Transverse colon (tissue), 4 donors: ENCODE data around the gene IL16. TPM values are rescaled to one million over a fixed set of nuclear protein-coding genes. Genes with fewer than 3 reads are reported as not detected.

Source experiments
- DNase-seq: peaks from one replicate; pipeline ENCODE4 v3.0.0-alpha.2; 2019
- H3K27ac ChIP-seq, 4 donors: fragments of 200-600 bp; sonication (generic); 2 replicates each; pipeline ENCODE4 v1.5.1; 2016 to 2018; ENCODE audit warnings: inconsistent platforms in 4 of 4
- H3K27me3 ChIP-seq: fragments of 200-600 bp; sonication (generic); 2 replicates; pipeline ENCODE4 v1.5.1; 2017; ENCODE audit warnings: inconsistent platforms
- H3K36me3 ChIP-seq, 4 donors: fragments of 200-600 bp; sonication (generic); 2 replicates each; pipeline ENCODE4 v1.5.1; 2017 to 2019; ENCODE audit warnings: inconsistent platforms in 4 of 4
- H3K4me1 ChIP-seq, 4 donors: fragments of 200-600 bp; sonication (generic); 2 replicates each; pipeline ENCODE4 v1.5.1; 2017 to 2020; ENCODE audit warnings: inconsistent platforms in 4 of 4
- H3K4me3 ChIP-seq, 4 donors: fragments of 200-600 bp; sonication (generic); 1 replicate in 1 of 4; 2 replicates in 3 of 4; pipeline versions ENCODE4 v1.5.1 to v1.6.1; 2017 to 2019; ENCODE audit warnings: inconsistent platforms in 4 of 4
- H3K9me3 ChIP-seq, 2 donors: fragments of 200-600 bp; sonication (generic); 2 replicates each; pipeline ENCODE4 v1.5.1; 2017 to 2019; ENCODE audit warnings: inconsistent platforms in 2 of 2
- CTCF ChIP-seq, 5 experiments: fragments of 200-600 bp in 3 of 5; fragments of 450-650 bp in 2 of 5; sonication (generic) in 3 of 5; IDR thresholded peaks; 1 replicate in 2 of 5; 2 replicates in 3 of 5; pipeline ENCODE4 v1.5.1; 2016 to 2017; ENCODE audit warnings: antibody characterized with exemption in 5 of 5, inconsistent platforms in 3 of 5, mild to moderate bottlenecking in 2 of 5, moderate library complexity in 1 of 5
- EP300 ChIP-seq: sonication (generic); formaldehyde crosslinking; IDR thresholded peaks from one replicate; pipeline ENCODE4 v1.6.1; 2017; ENCODE audit warnings: antibody characterized with exemption, low read depth
- POLR2A ChIP-seq: fragments of 450-650 bp; IDR thresholded peaks from one replicate; pipeline ENCODE4 v1.6.1; 2016; ENCODE audit warnings: antibody characterized with exemption, mild to moderate bottlenecking, moderate library complexity
- POLR2AphosphoS5 ChIP-seq, 3 donors: sonication (generic); formaldehyde crosslinking; IDR thresholded peaks; one replicate each; pipeline ENCODE4 v1.6.1; 2016; ENCODE audit warnings: antibody characterized with exemption in 3 of 3
- WGBS, 2 donors: methylation state at CpG; one replicate each; pipeline ENCODE4 v1.1.5; 2018; ENCODE audit warnings: low coverage in 1 of 2; 5-methylcytosine and 5-hydroxymethylcytosine counted together
- in situ Hi-C, 4 donors: fragments of 200-750 bp; cut with MboI; loops; one replicate each; pipeline versions ENCODE4 v1.15.0 to v1.15.1; 2017; ENCODE audit warnings: low sequenced_read_pairs in 3 of 4, low pct_ligation_motif_present in 1 of 4, low pct_unique_long_range_greater_than_20kb in 1 of 4
- intact Hi-C: fragments of 100-400 bp; cut with DNase I; formaldehyde crosslinking; loops from one replicate; pipeline ENCODE4 v1.15.1; 2023; ENCODE audit warnings: low total_unique reads
- total RNA-seq, 4 donors: library from RNA; depleted of rRNA; stranded (reverse); fragments of >200 nt; gene quantifications; one replicate each; pipeline ENCODE4 v1.1.0, GENCODE V29; 2016

Gene IL16
- total RNA-seq, 4 donors from 2014 or later, result 5.2 to 40.0 (median 22.3) TPM

GRCh38 chr15:81242778-81243177 is 46.1 kb downstream of the IL16 start:
- Histone ChIP-seq H3K36me3 (no peaks in the 10 kb centered on the region), H3K4me1 (no peaks in the 10 kb centered on the region), H3K27ac (no peak overlapping the region), H3K4me3 (no peak overlapping the region), H3K27me3 (no peaks in the 10 kb centered on the region), H3K9me3 (peaks cover 0 to 7% of the 10 kb centered on the region in 2 donors)
- intact Hi-C loops, result no loop called here
- TF ChIP-seq EP300 (no peak), POLR2AphosphoS5 (IDR thresholded peaks at IDR 0.05) (no peak), CTCF (IDR thresholded peaks at IDR 0.05) (no peak), POLR2A (no peak)
- DNase-seq, result no peak
- in situ Hi-C loops, result no loop called here
- WGBS, 2 donors, result 47 to 52% methylated on average over 1 of the region's 1 CpG

- intact Hi-C loops, result no loop called here
- H3K27me3 ChIP-seq, result no peaks in the 10 kb centered on the region
- H3K4me3 ChIP-seq, result no peak overlapping the region
- no peak overlapping the region for H3K27ac ChIP-seq
- no peak for DNase-seq
- no peaks in the 10 kb centered on the region for H3K4me1 ChIP-seq
- in situ Hi-C loops, result no loop called here
- H3K36me3 ChIP-seq, result no peaks in the 10 kb centered on the region
- TF ChIP-seq CTCF (IDR thresholded peaks at IDR 0.05) (no peak), EP300 (no peak), POLR2A (no peak), POLR2AphosphoS5 (IDR thresholded peaks at IDR 0.05) (no peak)
- WGBS, 2 donors, result 63 to 67% methylated on average over 1 of the region's 1 CpG
- peaks cover 0 to 7% of the 10 kb centered on the region in 2 donors for H3K9me3 ChIP-seq
Measured at GRCh38 chr15:81244306-81244705, 47.6 kb downstream of the IL16 start.

GRCh38 chr15:81253846-81254245 is 57.2 kb downstream of the IL16 start:
- no peaks in the 10 kb centered on the region for H3K9me3 ChIP-seq
- no peaks in the 10 kb centered on the region for H3K4me1 ChIP-seq
- DNase-seq, result no peak
- no peak overlapping the region for H3K27ac ChIP-seq
- TF ChIP-seq CTCF (IDR thresholded peaks at IDR 0.05), result no peak
- in situ Hi-C loops, result loop anchor here in 3 of 4 donors (25.0 kb wide), 3 partner anchors 142 to 792 kb away; partner anchors contain the start of gene MESD (in 1 of the 3)
- intact Hi-C loops, result no loop called here
- H3K36me3 ChIP-seq, result no peaks in the 10 kb centered on the region
- H3K27me3 ChIP-seq, result peaks cover 12% of the 10 kb centered on the region
- 79 to 85% methylated on average over 2 of the region's 2 CpGs for WGBS, 2 donors
- no peak overlapping the region for H3K4me3 ChIP-seq

- Histone ChIP-seq H3K27me3 (peaks cover 12% of the 10 kb centered on the region), H3K4me3 (no peak overlapping the region), H3K27ac (no peak overlapping the region), H3K36me3 (no peaks in the 10 kb centered on the region), H3K4me1 (no peaks in the 10 kb centered on the region), H3K9me3 (no peaks in the 10 kb centered on the region)
- TF ChIP-seq POLR2A (no peak), EP300 (no peak), CTCF (IDR thresholded peaks at IDR 0.05) (no peak), POLR2AphosphoS5 (IDR thresholded peaks at IDR 0.05) (no peak)
- no peak for DNase-seq
- intact Hi-C loops (no loop called here), in situ Hi-C loops (loop anchor here in 3 of 4 donors (25.0 kb wide), 3 partner anchors 142 to 792 kb away; partner anchors contain the start of gene MESD (in 1 of the 3))
- 44 to 60% methylated on average over 1 to 5 of the region's 5 CpGs for WGBS, 2 donors
Measured at GRCh38 chr15:81254277-81254915, 57.7 kb downstream of the IL16 start.
